Measurements from ENCODE around the gene C9orf78. TPM values are rescaled to one million over a fixed set of nuclear protein-coding genes. Genes with fewer than 3 reads are reported as not detected.

The C9orf78 gene
- total RNA-seq, 1 experiment from 2014 or later, result 59.7 TPM

DNA sequence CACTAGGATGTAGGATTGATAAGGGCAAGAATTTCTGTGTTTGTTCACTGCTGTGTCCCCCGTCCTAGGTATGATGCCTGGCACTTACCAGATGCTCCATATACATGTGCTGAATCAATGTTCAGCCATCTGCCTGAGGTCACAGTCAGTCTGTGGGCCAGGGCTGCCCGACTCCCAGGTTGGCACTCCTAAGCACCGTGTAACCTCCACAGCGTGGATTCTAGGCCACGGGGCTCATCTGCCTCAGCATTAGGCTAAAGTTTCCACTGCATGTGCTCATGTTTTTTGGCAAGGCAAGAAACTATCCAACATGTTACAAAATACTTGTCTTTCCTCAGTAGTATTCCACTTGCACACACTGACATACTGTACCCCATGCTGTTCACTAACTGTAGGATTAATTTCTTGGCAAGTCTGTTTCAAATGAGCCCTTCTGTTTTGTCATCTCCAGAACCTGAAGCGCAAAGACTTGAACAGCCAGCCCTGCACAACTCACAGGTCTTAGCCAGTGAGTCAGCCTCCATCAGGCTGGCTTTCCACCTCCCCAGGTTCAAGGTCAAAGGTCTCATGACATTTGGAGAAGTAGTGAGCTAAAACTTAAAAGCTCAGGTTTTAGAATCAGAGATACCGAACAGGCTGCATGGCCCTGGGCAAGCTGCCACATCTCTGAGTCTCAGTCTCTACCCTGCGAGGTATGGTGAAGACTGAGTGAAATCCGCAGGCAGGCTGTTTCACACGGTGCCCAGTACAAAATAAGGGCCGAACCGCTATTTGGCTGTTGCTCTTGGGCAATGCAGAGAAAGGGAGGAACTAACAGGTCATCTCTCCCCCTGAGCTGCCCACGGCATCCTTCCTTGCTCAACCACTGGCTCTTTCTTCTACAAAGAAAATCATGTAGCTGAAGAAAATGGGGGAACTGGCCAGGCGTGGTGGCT, 18.3 kb downstream of the C9orf78 start:
- no peaks in the 10 kb centered on the region for H3K9me3 ChIP-seq (ENCODE audit: low read length)
- H2AFZ ChIP-seq (ENCODE audit: low read length), result no peak overlapping the region
- peaks cover 40% of the 10 kb centered on the region for H3K36me3 ChIP-seq (ENCODE audit: insufficient read depth, low read length)
- DNase-seq, result no peak
- no peaks in the 10 kb centered on the region for H3K9me2 ChIP-seq (replicated peaks; ENCODE audit: insufficient read depth, low read length)
- H3K9ac ChIP-seq (ENCODE audit: low read length), result no peak overlapping the region
- H4K20me1 ChIP-seq (ENCODE audit: insufficient read depth, low read depth, low read length), result peaks cover 16% of the 10 kb centered on the region
- no peak overlapping the region for H3K4me3 ChIP-seq (ENCODE audit: low read length)
- no peak overlapping the region for H3K27ac ChIP-seq (ENCODE audit: low read length)
- peaks cover 30% of the 10 kb centered on the region for H3K79me2 ChIP-seq (ENCODE audit: low read length)
- no peaks in the 10 kb centered on the region for H3K27me3 ChIP-seq (ENCODE audit: low read length)
- no peak overlapping the region for H3K4me2 ChIP-seq (ENCODE audit: low read depth, low read length, poor library complexity, severe bottlenecking)
- no peaks in the 10 kb centered on the region for H3K4me1 ChIP-seq (ENCODE audit: low read length)

DNA sequence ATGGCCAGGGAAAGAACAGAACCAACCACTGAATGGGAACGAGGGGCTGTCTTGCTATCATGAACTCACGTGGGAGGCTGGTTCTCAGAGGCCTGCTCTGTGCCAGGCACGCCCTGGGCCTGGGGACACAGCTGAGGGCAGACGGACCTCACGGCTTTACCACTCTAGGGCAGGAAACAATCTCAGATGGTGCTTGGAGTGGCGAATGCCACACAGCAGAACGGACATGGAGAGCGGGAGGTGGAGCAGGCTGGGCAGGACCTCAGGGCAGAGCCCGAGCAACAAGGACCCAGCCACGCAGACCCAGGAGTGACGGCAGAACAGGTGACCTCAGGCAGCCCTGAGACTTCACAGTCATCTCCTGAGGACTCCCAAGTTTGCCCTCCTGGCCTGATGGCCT, 19.8 kb downstream of the C9orf78 start:
- Histone ChIP-seq H3K79me2 (ENCODE audit: low read length) (peaks cover 18% of the 10 kb centered on the region; the same call in 1 of the 2 replicates), H3K27ac (ENCODE audit: low read length) (no peak overlapping the region), H3K4me1 (ENCODE audit: low read length) (no peaks in the 10 kb centered on the region), H3K4me3 (ENCODE audit: low read length) (no peak overlapping the region), H3K27me3 (ENCODE audit: low read length) (no peaks in the 10 kb centered on the region), H2AFZ (ENCODE audit: low read length) (no peak overlapping the region), H4K20me1 (ENCODE audit: insufficient read depth, low read depth, low read length) (peaks cover 16% of the 10 kb centered on the region), H3K9ac (ENCODE audit: low read length) (no peak overlapping the region), H3K9me3 (ENCODE audit: low read length) (no peaks in the 10 kb centered on the region), H3K36me3 (ENCODE audit: insufficient read depth, low read length) (peaks cover 28% of the 10 kb centered on the region), H3K4me2 (ENCODE audit: low read depth, low read length, poor library complexity, severe bottlenecking) (no peak overlapping the region), H3K9me2 (replicated peaks; ENCODE audit: insufficient read depth, low read length) (no peaks in the 10 kb centered on the region)
- DNase-seq, result no peak

DNA sequence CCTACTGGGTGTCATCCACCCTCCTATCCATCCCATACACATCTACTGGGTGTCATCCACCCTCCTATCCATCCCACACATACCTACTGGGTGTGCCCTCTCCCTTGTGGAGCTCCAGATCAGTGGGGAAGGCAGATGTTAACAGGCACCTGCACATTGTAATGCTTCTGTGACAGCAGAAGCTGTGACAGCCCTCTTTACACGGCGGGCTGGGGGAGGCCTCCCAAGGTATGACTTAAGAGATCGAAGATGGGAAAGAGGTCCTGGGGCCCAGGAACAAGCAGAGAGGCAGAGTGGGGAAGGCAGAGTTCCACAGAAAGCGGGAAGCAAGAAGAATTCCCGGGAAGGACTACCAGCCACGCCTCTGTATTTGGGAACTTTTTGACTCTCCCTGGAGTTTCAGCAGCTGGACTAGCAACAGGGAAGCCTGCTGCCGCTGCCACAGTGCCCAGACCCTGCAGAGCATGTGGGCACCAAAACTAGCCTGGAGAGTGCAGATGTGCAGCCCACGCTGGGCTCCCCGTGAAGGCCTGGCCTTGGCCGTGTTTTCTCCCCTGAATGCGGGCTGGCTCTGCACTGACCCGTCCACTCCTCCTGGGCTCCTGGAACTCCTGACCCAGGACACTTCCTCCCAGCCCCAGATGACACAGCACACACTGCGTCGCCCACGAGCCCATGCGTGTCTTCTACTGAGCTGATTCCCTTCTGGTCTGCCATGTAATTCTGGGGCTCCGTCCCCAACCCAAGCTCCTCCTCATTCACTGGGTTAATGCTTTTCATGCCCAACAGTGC, 20.4 kb downstream of the C9orf78 start:
- Histone ChIP-seq H3K4me1 (ENCODE audit: low read length) (no peaks in the 10 kb centered on the region), H3K9ac (ENCODE audit: low read length) (no peak overlapping the region), H3K27me3 (ENCODE audit: low read length) (no peaks in the 10 kb centered on the region), H2AFZ (ENCODE audit: low read length) (no peak overlapping the region), H3K36me3 (ENCODE audit: insufficient read depth, low read length) (peaks cover 27% of the 10 kb centered on the region), H4K20me1 (ENCODE audit: insufficient read depth, low read depth, low read length) (peaks cover 16% of the 10 kb centered on the region), H3K4me3 (ENCODE audit: low read length) (no peak overlapping the region), H3K4me2 (ENCODE audit: low read depth, low read length, poor library complexity, severe bottlenecking) (no peak overlapping the region), H3K9me2 (replicated peaks; ENCODE audit: insufficient read depth, low read length) (no peaks in the 10 kb centered on the region), H3K27ac (ENCODE audit: low read length) (no peak overlapping the region), H3K9me3 (ENCODE audit: low read length) (no peaks in the 10 kb centered on the region), H3K79me2 (ENCODE audit: low read length) (peaks cover 17% of the 10 kb centered on the region; the same call in 1 of the 2 replicates)
- no peak for DNase-seq

DNA sequence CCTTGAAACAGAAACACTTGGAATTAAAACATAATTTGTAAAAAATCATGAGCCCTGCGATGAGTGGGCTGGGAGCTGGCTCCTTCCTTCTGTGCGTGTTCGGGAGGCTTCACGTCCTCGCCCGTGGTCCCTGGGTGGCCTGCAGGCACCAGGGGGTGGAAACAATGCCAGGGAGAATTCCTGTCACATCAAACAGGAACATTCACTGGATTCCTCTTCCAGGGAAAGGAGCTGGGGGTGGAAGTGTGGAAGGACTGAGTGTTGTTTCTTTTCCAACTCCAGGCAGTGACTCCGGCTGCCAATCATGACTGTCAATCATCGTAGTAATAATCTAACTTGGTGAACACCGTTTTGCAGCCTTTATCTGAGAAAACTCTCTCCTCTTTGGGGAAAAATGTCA, 21.4 kb downstream of the C9orf78 start:
- Histone ChIP-seq H4K20me1 (ENCODE audit: insufficient read depth, low read depth, low read length) (peaks cover 20% of the 10 kb centered on the region), H3K4me2 (ENCODE audit: low read depth, low read length, poor library complexity, severe bottlenecking) (no peak overlapping the region), H3K79me2 (ENCODE audit: low read length) (peaks cover 20% of the 10 kb centered on the region; the same call in 1 of the 2 replicates), H3K4me1 (ENCODE audit: low read length) (no peaks in the 10 kb centered on the region), H3K36me3 (ENCODE audit: insufficient read depth, low read length) (peaks cover 29% of the 10 kb centered on the region), H3K9me2 (replicated peaks; ENCODE audit: insufficient read depth, low read length) (no peaks in the 10 kb centered on the region), H2AFZ (ENCODE audit: low read length) (no peak overlapping the region), H3K9me3 (ENCODE audit: low read length) (no peaks in the 10 kb centered on the region), H3K9ac (ENCODE audit: low read length) (no peak overlapping the region), H3K27me3 (ENCODE audit: low read length) (no peaks in the 10 kb centered on the region), H3K4me3 (ENCODE audit: low read length) (no peak overlapping the region), H3K27ac (ENCODE audit: low read length) (no peak overlapping the region)
- no peak for DNase-seq

DNA sequence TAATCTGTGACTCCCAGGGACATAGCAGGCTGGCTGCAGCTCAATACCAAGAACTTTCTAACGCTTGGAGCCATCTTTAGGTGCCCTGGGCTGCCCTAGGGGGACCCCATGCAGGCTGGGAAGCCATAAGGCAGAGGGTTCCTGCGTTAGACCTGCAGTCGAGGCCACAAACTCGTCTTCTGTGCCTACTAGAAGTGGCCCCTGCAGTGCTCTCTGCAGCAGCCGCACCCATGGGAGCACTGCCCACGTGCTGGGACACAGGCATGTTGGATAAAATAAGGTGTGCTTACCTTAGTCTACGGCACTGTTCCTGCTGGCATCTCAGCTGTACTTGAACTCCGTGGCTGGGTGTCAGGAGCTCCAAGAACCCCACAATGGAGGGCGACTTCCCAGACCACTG, 22.7 kb downstream of the C9orf78 start:
- no peak overlapping the region for H3K4me3 ChIP-seq (ENCODE audit: low read length)
- H3K4me2 ChIP-seq (ENCODE audit: low read depth, low read length, poor library complexity, severe bottlenecking), result no peak overlapping the region
- no peaks in the 10 kb centered on the region for H3K9me3 ChIP-seq (ENCODE audit: low read length)
- H3K27me3 ChIP-seq (ENCODE audit: low read length), result no peaks in the 10 kb centered on the region
- no peak for DNase-seq
- H3K9ac ChIP-seq (ENCODE audit: low read length), result no peak overlapping the region
- peaks cover 20% of the 10 kb centered on the region; the same call in 1 of the 2 replicates for H3K79me2 ChIP-seq (ENCODE audit: low read length)
- H3K36me3 ChIP-seq (ENCODE audit: insufficient read depth, low read length), result peaks cover 32% of the 10 kb centered on the region
- no peak overlapping the region for H2AFZ ChIP-seq (ENCODE audit: low read length)
- H3K27ac ChIP-seq (ENCODE audit: low read length), result no peak overlapping the region
- no peaks in the 10 kb centered on the region for H3K9me2 ChIP-seq (replicated peaks; ENCODE audit: insufficient read depth, low read length)
- H3K4me1 ChIP-seq (ENCODE audit: low read length), result no peaks in the 10 kb centered on the region
- peaks cover 16% of the 10 kb centered on the region for H4K20me1 ChIP-seq (ENCODE audit: insufficient read depth, low read depth, low read length)

DNA sequence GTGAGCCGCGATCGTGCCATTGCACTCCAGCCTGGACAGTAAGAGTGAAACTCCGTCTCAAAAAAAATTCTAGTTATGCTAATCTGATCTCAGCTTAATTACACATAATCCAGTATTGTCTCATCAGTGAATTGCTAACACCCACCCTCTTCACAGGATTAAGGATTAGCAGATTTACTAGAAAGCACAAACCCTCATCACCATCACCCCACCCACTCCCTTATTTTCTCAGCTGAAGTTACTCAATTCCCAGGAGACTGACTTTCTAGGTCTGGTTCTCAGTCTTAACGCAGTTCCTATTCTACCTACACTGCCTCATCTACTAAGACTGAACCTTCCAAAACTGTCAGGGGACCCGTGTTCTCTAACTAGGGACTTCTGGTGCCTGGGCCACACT, 23.1 kb downstream of the C9orf78 start:
- H3K36me3 ChIP-seq (ENCODE audit: insufficient read depth, low read length), result peaks cover 30% of the 10 kb centered on the region

DNA sequence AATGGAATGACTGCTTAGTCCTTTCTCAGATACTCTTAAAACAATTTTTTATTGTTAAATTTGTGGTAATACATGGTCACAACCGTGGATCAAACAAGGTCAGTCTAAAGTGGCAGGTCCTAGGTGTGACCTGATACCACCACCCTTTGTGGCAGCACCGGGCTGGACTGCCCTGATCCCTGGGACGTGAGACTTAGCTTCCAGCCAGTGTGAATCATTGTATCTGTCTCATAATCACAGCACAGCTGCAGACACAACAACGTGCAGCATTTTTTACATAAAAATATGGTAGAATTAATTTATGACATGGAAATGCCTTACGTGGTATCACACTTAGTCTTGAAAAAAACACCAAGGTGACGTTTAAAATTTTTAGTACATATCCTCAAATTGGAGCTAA, 24.3 kb downstream of the C9orf78 start:
- Histone ChIP-seq H3K9me3 (ENCODE audit: low read length) (no peaks in the 10 kb centered on the region), H4K20me1 (ENCODE audit: insufficient read depth, low read depth, low read length) (peaks cover 16% of the 10 kb centered on the region), H3K4me3 (ENCODE audit: low read length) (no peak overlapping the region), H3K9ac (ENCODE audit: low read length) (no peak overlapping the region), H3K27me3 (ENCODE audit: low read length) (no peaks in the 10 kb centered on the region), H3K79me2 (ENCODE audit: low read length) (peaks cover 18% of the 10 kb centered on the region; the same call in 1 of the 2 replicates), H3K4me2 (ENCODE audit: low read depth, low read length, poor library complexity, severe bottlenecking) (no peak overlapping the region), H3K4me1 (ENCODE audit: low read length) (no peaks in the 10 kb centered on the region), H3K9me2 (replicated peaks; ENCODE audit: insufficient read depth, low read length) (no peaks in the 10 kb centered on the region), H3K27ac (ENCODE audit: low read length) (no peak overlapping the region), H2AFZ (ENCODE audit: low read length) (no peak overlapping the region), H3K36me3 (ENCODE audit: insufficient read depth, low read length) (peaks cover 21% of the 10 kb centered on the region)
- no peak for DNase-seq

More for the DNA sequence above, 23.1 kb downstream of the C9orf78 start:
- peaks cover 20% of the 10 kb centered on the region; the same call in 1 of the 2 replicates for H3K79me2 ChIP-seq (ENCODE audit: low read length)
- H3K4me3 ChIP-seq (ENCODE audit: low read length), result no peak overlapping the region
- no peak overlapping the region for H3K27ac ChIP-seq (ENCODE audit: low read length)
- H3K4me1 ChIP-seq (ENCODE audit: low read length), result no peaks in the 10 kb centered on the region
- H3K4me2 ChIP-seq (ENCODE audit: low read depth, low read length, poor library complexity, severe bottlenecking), result no peak overlapping the region
- H3K9me3 ChIP-seq (ENCODE audit: low read length), result no peaks in the 10 kb centered on the region
- DNase-seq, result peak; percentile 68
- no peaks in the 10 kb centered on the region for H3K9me2 ChIP-seq (replicated peaks; ENCODE audit: insufficient read depth, low read length)
- no peak overlapping the region for H3K9ac ChIP-seq (ENCODE audit: low read length)
- peaks cover 16% of the 10 kb centered on the region for H4K20me1 ChIP-seq (ENCODE audit: insufficient read depth, low read depth, low read length)
- no peaks in the 10 kb centered on the region for H3K27me3 ChIP-seq (ENCODE audit: low read length)
- no peak overlapping the region for H2AFZ ChIP-seq (ENCODE audit: low read length)

DNA sequence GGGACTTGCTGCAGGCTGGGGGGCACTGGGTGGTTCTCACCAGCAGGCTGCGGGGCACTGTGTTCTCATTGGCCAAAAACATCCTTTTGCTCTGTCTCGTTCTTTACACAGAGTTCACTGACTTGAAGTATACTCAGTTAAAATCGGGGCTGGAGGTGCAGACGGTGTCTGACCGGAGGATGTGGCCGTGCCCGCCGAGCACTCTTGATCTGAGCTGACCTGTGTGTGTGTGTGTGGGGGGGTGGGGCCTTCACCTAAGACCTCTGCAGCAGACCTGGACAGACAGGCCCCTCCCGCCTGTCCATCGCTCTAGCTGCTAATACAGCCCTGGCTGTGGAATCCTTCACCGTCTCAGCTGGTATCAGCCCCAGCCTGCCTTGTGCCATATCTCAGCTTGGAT, 25.0 kb downstream of the C9orf78 start:
- DNase-seq, result no peak
- Histone ChIP-seq H3K27me3 (ENCODE audit: low read length) (no peaks in the 10 kb centered on the region), H3K9me2 (replicated peaks; ENCODE audit: insufficient read depth, low read length) (no peaks in the 10 kb centered on the region), H3K4me1 (ENCODE audit: low read length) (no peaks in the 10 kb centered on the region), H2AFZ (ENCODE audit: low read length) (no peak overlapping the region), H4K20me1 (ENCODE audit: insufficient read depth, low read depth, low read length) (peaks cover 16% of the 10 kb centered on the region), H3K27ac (ENCODE audit: low read length) (no peak overlapping the region), H3K79me2 (ENCODE audit: low read length) (peaks cover 21% of the 10 kb centered on the region; the same call in 1 of the 2 replicates), H3K36me3 (ENCODE audit: insufficient read depth, low read length) (peaks cover 21% of the 10 kb centered on the region), H3K9me3 (ENCODE audit: low read length) (no peaks in the 10 kb centered on the region), H3K4me3 (ENCODE audit: low read length) (no peak overlapping the region), H3K9ac (ENCODE audit: low read length) (no peak overlapping the region), H3K4me2 (ENCODE audit: low read depth, low read length, poor library complexity, severe bottlenecking) (no peak overlapping the region)
